ENCODE data around the gene TRIM44.

GRCh38 chr11:35617687-35618496 is 44.7 kb upstream of the TRIM44 start, which contains the start of gene FJX1:
- TF ChIP-seq CTCF (IDR thresholded peaks at IDR 0.05) (no peak), POLR2A (IDR thresholded peaks at IDR 0.05) (no peak)

Measured in right lobe of liver (tissue), 4 donors.